Lung (tissue), 12 donors: ENCODE data around the gene FNDC5. TPM values are rescaled to one million over a fixed set of nuclear protein-coding genes. Genes with fewer than 3 reads are reported as not detected.

Experiments used
- ATAC-seq: fragments of 200-7000 bp; cut with Tn5 transposase; one replicate; pipeline ENCODE4 v1.9.1; 2020; ENCODE audit warnings: moderate number of reproducible peaks; ENCODE audit not compliant: insufficient read depth, low FRiP score
- DNase-seq, 3 donors: peaks; one replicate each; pipeline ENCODE4 v3.0.0-alpha.2; 2013 to 2017
- H3K27ac ChIP-seq, 2 donors: one replicate each; pipeline ENCODE4 v1.5.1; 2013; ENCODE audit warnings: mild to moderate bottlenecking in 2 of 2, moderate library complexity in 2 of 2, control low read depth in 1 of 2, inconsistent platforms in 1 of 2, low read depth in 1 of 2, low read length in 1 of 2
- H3K27me3 ChIP-seq, 3 donors: one replicate each; pipeline ENCODE4 v1.5.1; 2013; ENCODE audit warnings: low read length in 2 of 3; ENCODE audit not compliant: control insufficient read depth in 3 of 3, insufficient read depth in 3 of 3
- H3K36me3 ChIP-seq, 4 donors: one replicate each; pipeline ENCODE4 v1.5.1; 2013; ENCODE audit warnings: low read length in 4 of 4, mild to moderate bottlenecking in 1 of 4, moderate library complexity in 1 of 4; ENCODE audit not compliant: control insufficient read depth in 4 of 4, insufficient read depth in 4 of 4
- H3K4me1 ChIP-seq, 5 donors: one replicate each; pipeline ENCODE4 v1.5.1; 2013; ENCODE audit warnings: low read length in 5 of 5, mild to moderate bottlenecking in 2 of 5, moderate library complexity in 1 of 5; ENCODE audit not compliant: control insufficient read depth in 5 of 5, insufficient read depth in 5 of 5
- H3K4me3 ChIP-seq: one replicate; pipeline ENCODE4 v1.5.1; 2013; ENCODE audit warnings: mild to moderate bottlenecking, control low read depth, moderate library complexity
- H3K9ac ChIP-seq, 2 donors: one replicate each; pipeline ENCODE4 v1.5.1; 2013; ENCODE audit warnings: low read length in 2 of 2, control low read depth in 1 of 2; ENCODE audit not compliant: insufficient read depth in 1 of 2
- H3K9me3 ChIP-seq, 4 donors: one replicate each; pipeline ENCODE4 v1.5.1; 2013; ENCODE audit warnings: low read length in 3 of 4, mild to moderate bottlenecking in 1 of 4, moderate library complexity in 1 of 4; ENCODE audit not compliant: control insufficient read depth in 4 of 4, insufficient read depth in 3 of 4
- CTCF ChIP-seq: IDR thresholded peaks from 2 replicates; pipeline ENCODE4 v1.5.1; 2012; ENCODE audit warnings: mild to moderate bottlenecking; ENCODE audit errors: control extremely low read depth, extremely low read depth
- WGBS, 2 donors: extraction: QIAGEN DNeasy Blood & Tissue Kit; methylation state at CpG; one replicate each; pipeline ENCODE4 v1.1.7; 2013; 5-methylcytosine and 5-hydroxymethylcytosine counted together
- polyA plus RNA-seq, 2 donors: library from polyadenylated mRNA; stranded (reverse); fragments of 200-250 nt; gene quantifications; one replicate each; pipeline ENCODE4 v1.2.1, GENCODE V29; 2013
- total RNA-seq, 2 donors: library from RNA; depleted of rRNA in 1 of 2; stranded (reverse); fragments of >200 nt in 1 of 2; gene quantifications; one replicate each; pipeline ENCODE4 v1.2.1, GENCODE V29; 2014 to 2021
- donor health status: control.
- donor health status: control.
- donor health status: Bipolar disorder and iron deficiency.
- donor health status: healthy.
- donor health status: DM: yes; HTN: yes; CAD: no.

The FNDC5 gene
- total and polyA plus RNA-seq, 4 donors = 0.10 to 5.3 (median 0.25) TPM

- Histone ChIP-seq H3K9me3 (no peaks in the 10 kb centered on the region), H3K9ac (no peak overlapping the region), H3K27me3 (no peaks in the 10 kb centered on the region), H3K4me1 (peaks cover 0 to 12% (median 0%) of the 10 kb centered on the region in 5 donors), H3K4me3 (no peak overlapping the region), H3K27ac (no peak overlapping the region), H3K36me3 (peaks cover 13 to 51% (median 27%) of the 10 kb centered on the region in 4 donors)
- no peak for TF ChIP-seq CTCF
- WGBS, 2 donors = 63 to 76% methylated on average over 6 of the region's 6 CpGs
- ATAC-seq = no peak
- DNase-seq = peak in 2 of 3 donors; percentile 70 to 78
Measured at GRCh38 chr1:32830092-32830852, 40.4 kb downstream of the FNDC5 start.

GRCh38 chr1:32828341-32828740, 42.4 kb downstream of the FNDC5 start:
- H3K4me1 ChIP-seq = peaks cover 0 to 12% (median 0%) of the 10 kb centered on the region in 5 donors
- DNase-seq (peak in 2 of 3 donors; percentile 62 to 67), ATAC-seq (no peak)
- H3K4me3 ChIP-seq = no peak overlapping the region
- H3K27ac ChIP-seq = no peak overlapping the region
- WGBS, 2 donors = 93 to 97% methylated on average over 7 of the region's 7 CpGs
- no peaks in the 10 kb centered on the region for H3K27me3 ChIP-seq
- H3K36me3 ChIP-seq = peaks cover 11 to 51% (median 26%) of the 10 kb centered on the region in 4 donors
- no peak for TF ChIP-seq CTCF
- no peaks in the 10 kb centered on the region for H3K9me3 ChIP-seq
- no peak overlapping the region for H3K9ac ChIP-seq

- Histone ChIP-seq H3K36me3 (peaks cover 8 to 39% (median 16%) of the 10 kb centered on the region in 4 donors), H3K27ac (no peak overlapping the region), H3K9ac (no peak overlapping the region), H3K4me1 (peaks cover 0 to 7% (median 0%) of the 10 kb centered on the region in 5 donors), H3K4me3 (no peak overlapping the region), H3K9me3 (no peaks in the 10 kb centered on the region), H3K27me3 (no peaks in the 10 kb centered on the region)
- DNase-seq = no peak
- no peak for TF ChIP-seq CTCF
- ATAC-seq = no peak
- 76 to 79% methylated on average over 3 of the region's 3 CpGs for WGBS, 2 donors
Measured at GRCh38 chr1:32825181-32825580, 45.5 kb downstream of the FNDC5 start.
